Lower leg skin (tissue), 4 donors: ENCODE measurements around the gene C1QTNF3. TPM values are rescaled to one million over a fixed set of nuclear protein-coding genes. Genes with fewer than 3 reads are reported as not detected.

Source experiments
- DNase-seq, 2 donors: peaks; one replicate each; pipeline ENCODE4 v3.0.0-alpha.2; 2019; ENCODE audit warnings: low spot score in 2 of 2
- H3K4me3 ChIP-seq: fragments of 200-600 bp; sonication (generic); 2 replicates; pipeline ENCODE4 v1.5.1; 2017; ENCODE audit warnings: mild to moderate bottlenecking, low read depth; ENCODE audit not compliant: poor library complexity, severe bottlenecking
- POLR2A ChIP-seq, 2 donors: fragments of 450-650 bp; IDR thresholded peaks; one replicate each; pipeline ENCODE4 v1.6.1; 2016 to 2017; ENCODE audit warnings: antibody characterized with exemption in 2 of 2, mild to moderate bottlenecking in 1 of 2, moderate library complexity in 1 of 2
- WGBS, 2 donors: methylation state at CpG; one replicate each; pipeline ENCODE4 v1.1.5; 2018; 5-methylcytosine and 5-hydroxymethylcytosine counted together
- intact Hi-C: fragments of 100-400 bp; cut with DNase I; formaldehyde crosslinking; loops from one replicate; pipeline ENCODE4 v1.15.0; 2023; ENCODE audit warnings: low total_unique reads
- total RNA-seq, 4 donors: library from RNA; depleted of rRNA; stranded (reverse); fragments of >200 nt; gene quantifications; one replicate each; pipeline ENCODE4 v1.1.0, GENCODE V29; 2016
- TF ChIP-seq, protein P1 (sequence below), 3 donors: fragments of 450-650 bp; IDR thresholded peaks; one replicate each; pipeline ENCODE4 v1.5.1; 2016; ENCODE audit warnings: antibody characterized with exemption in 3 of 3, mild to moderate bottlenecking in 3 of 3, moderate library complexity in 2 of 3

Gene C1QTNF3
- total RNA-seq, 4 donors from 2014 or later, result 3.3 to 14.9 (median 7.4) TPM

DNA sequence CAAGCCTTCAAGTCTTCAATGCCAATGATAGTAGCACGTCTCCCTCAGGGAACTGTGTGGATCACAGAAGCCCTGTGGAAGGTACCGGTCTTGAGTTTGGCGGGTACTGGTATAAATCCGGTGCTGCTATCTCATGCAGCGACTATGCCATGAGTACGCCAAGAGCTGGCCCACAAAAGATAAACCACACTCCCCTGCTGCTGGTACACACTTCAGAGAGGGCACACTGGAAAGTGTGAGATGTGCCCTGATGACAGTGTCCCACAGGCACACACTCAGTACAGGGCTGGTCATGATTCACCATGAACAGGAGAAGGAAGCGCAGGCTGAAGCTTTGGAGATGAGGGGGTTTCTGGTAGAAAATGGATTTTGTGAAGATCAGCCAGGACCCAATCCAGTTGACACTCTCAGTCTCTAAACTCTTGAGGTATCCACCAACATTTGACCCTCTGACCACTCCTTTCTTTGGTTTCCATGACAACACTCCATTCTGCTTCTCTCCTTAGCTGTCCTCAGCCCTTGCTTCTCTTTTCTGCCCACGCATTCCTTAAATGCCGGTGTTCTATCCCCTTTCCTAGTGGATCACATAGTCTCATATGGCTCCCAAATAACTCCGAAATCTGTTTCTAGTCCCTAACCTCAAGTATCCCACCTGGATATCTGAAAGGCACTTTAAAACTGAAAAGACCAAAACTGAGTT is 40.2 kb downstream of the C1QTNF3 start:
- TF ChIP-seq, protein P1, sequence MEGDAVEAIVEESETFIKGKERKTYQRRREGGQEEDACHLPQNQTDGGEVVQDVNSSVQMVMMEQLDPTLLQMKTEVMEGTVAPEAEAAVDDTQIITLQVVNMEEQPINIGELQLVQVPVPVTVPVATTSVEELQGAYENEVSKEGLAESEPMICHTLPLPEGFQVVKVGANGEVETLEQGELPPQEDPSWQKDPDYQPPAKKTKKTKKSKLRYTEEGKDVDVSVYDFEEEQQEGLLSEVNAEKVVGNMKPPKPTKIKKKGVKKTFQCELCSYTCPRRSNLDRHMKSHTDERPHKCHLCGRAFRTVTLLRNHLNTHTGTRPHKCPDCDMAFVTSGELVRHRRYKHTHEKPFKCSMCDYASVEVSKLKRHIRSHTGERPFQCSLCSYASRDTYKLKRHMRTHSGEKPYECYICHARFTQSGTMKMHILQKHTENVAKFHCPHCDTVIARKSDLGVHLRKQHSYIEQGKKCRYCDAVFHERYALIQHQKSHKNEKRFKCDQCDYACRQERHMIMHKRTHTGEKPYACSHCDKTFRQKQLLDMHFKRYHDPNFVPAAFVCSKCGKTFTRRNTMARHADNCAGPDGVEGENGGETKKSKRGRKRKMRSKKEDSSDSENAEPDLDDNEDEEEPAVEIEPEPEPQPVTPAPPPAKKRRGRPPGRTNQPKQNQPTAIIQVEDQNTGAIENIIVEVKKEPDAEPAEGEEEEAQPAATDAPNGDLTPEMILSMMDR (IDR thresholded peaks at IDR 0.05), result no peak
- TF ChIP-seq POLR2A (IDR thresholded peaks at IDR 0.05), result no peak
- H3K4me3 ChIP-seq, result no peak overlapping the region
- DNase-seq, result no peak
- 95 to 97% methylated on average over 10 of the region's 10 CpGs for WGBS, 2 donors
- intact Hi-C loops, result no loop called here

DNA sequence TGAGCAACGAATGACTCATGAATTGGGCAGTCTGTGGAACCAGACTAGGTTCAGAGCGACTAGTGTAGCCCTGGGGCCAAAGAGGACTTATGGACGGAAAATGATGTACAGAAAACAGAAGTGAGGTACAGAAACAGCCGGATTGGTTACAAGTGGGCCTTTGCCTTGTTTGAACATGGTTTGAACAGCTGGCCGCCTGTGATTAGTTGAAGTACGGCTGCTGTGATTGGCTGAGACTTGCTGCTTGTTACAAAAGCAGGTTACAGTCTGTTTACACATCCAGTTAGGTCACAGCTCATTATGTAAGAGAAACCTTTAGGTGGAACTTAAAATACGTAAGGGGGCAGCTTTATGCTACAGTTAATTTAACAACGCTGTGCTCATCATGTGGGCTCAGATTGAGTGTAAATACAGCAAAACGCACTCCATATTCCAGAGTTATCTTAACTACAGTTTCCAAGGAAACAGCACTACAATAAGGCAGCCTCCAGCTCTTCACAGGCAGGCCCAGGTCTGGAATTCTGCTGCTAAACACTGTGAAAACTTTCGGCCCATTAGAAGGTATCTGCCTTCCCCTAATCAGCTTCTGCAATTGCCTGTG is 41.7 kb downstream of the C1QTNF3 start:
- 83 to 86% methylated on average over 10 of the region's 10 CpGs for WGBS, 2 donors
- TF ChIP-seq, protein P1 (IDR thresholded peaks at IDR 0.05), result no peak
- no peak for TF ChIP-seq POLR2A (IDR thresholded peaks at IDR 0.05)
- no peak for DNase-seq
- no peak overlapping the region for H3K4me3 ChIP-seq
- intact Hi-C loops, result no loop called here

DNA sequence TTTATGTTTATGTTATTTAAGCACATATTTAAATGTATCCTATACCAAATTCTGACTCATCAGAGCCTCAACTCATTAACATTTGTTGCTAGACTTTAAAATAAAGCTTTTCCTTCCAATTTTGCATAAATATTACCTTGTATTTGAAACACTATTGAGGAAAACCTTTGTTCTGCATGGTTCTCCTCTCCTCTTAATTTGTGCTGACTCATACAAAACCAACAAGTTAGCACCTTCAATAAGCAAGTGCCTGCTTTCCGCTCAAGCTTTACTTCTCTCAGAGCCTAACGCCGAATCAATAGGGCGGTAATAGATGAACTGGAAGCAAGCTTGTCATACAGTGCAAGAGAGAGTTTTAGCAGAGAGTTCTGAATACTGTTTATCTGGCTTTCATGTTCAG is 43.0 kb downstream of the C1QTNF3 start:
- no peak overlapping the region for H3K4me3 ChIP-seq
- WGBS, 2 donors, result 96 to 99% methylated on average over 4 of the region's 4 CpGs
- DNase-seq, result no peak
- intact Hi-C loops, result no loop called here
- TF ChIP-seq POLR2A (IDR thresholded peaks at IDR 0.05), result no peak
- TF ChIP-seq, protein P1 (IDR thresholded peaks at IDR 0.05), result no peak

DNA sequence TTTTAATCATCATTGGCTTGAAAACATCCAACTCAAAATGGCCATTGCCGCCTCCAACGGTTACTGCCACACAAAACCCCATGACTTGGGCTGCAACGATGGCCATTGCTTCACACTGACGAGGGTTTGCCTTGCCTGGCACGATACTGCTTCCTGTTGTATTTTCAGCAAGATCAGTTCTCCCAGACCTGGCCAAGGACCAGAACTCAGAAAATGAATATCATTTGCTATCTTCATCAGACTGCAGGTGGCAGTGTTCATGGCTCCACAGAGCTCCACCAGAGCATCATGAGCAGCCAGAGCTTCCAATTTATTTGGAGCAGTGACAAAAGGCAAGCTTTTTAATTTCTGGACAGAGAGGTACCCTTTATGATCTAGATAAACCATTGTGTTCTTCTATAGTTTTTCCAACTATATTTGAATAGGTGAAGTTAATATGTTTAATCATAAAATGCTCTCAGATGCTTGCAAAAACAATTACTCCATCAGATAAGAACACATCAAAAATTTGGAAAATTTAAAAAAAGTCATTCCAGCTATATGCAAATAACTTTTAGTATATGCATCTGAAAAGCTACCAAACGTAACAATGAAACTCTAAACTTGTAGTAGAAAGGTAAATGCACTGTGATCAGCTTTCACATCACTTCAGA is 45.6 kb downstream of the C1QTNF3 start:
- peak; percentile 61 to 90 for DNase-seq
- H3K4me3 ChIP-seq, result no peak overlapping the region
- TF ChIP-seq, protein P1 (IDR thresholded peaks at IDR 0.05), result no peak
- TF ChIP-seq POLR2A (IDR thresholded peaks at IDR 0.05), result no peak
- intact Hi-C loops, result no loop called here
- WGBS, 2 donors, result 22 to 25% methylated on average over 6 of the region's 6 CpGs

DNA sequence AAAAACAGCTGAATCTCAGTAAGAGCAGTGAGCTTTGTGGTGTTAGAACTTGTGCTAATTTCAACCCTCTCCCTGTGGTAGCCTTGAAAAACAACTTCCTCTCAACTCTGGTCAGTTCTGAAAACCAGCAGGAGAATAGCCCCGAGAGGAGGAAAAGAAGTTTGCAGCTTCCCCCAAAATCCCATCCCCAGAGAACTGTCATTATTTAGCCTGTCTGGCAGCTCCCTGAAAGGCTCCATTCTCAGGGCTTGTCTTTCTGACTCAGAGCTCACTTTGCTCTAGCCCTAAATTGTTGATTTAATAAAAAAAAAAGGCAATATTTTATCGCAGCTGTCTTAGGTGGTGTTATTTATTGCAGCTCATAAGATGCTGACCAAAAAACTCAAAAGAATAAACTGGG is 47.1 kb downstream of the C1QTNF3 start:
- intact Hi-C loops, result no loop called here
- DNase-seq, result no peak
- 54 to 64% methylated on average over 2 of the region's 2 CpGs for WGBS, 2 donors
- TF ChIP-seq, protein P1 (IDR thresholded peaks at IDR 0.05), result no peak
- TF ChIP-seq POLR2A (IDR thresholded peaks at IDR 0.05), result no peak
- no peak overlapping the region for H3K4me3 ChIP-seq
